Placental pericyte (primary cell): ENCODE results near the gene PLEKHG2. TPM values are rescaled to one million over a fixed set of nuclear protein-coding genes. Genes with fewer than 3 reads are reported as not detected.

Source experiments
- small RNA-seq: library from RNA; depleted of rRNA; stranded (forward); fragments of <200 nt; gene quantifications from one replicate; pipeline ENCODE3, GENCODE V24; 2012; ENCODE audit warnings: low replicate concordance
- total RNA-seq: library from RNA; depleted of rRNA; stranded (reverse); fragments of >200 nt; gene quantifications from 2 replicates; pipeline ENCODE4 v1.2.3, GENCODE V29; 2012

PLEKHG2 gene
- total RNA-seq: 12.5 and 35.9 TPM in 2 replicates

GRCh38 chr19:39412100-39412866 lies at the start of gene PLEKHG2:
Gene PLEKHG2, plus strand, starts transcription at chr19:39412669. Its CDS starts 1,418 bp downstream, at chr19:39414087.

DNA sequence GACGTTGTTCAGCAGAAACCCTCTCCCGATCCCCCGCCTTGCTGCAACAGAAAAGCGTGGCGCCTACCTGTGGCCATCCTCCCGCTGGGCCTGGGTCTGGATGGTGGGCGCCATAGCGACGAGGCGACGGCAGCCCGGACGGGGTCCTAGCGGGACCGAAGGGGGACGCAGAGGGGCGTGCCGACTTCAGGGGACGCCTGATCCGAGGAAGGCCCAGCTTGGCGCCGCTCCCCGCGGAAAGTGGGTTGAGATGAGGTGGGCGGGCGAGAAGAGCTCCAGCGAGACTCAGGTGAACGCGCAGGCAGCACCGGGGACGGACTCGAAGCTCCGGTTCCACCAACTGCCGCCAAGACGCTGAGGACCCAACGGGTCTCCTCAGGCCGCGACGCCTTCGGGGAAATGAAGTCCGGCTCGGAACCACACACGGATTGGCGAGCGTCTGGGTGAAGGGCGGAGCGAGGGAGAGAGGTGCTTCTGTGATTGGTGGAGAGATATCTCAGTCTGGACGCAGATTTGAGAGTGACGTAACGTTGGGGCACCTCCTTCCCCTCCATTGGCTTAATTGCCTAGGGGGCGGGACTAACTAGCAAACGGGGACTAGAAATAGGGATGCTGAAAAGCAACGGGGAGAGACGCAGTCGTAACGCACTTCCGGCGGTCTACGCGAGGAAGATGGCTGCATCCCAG lies 21.6 kb upstream of the PLEKHG2 start, which contains the start of the genes MED29 and PAF1:
Gene MED29 (plus strand): TSS at position 628 of the 687 bp plus-strand sequence. CDS start 45 bp downstream, at position 673.
Gene PAF1 (minus strand): TSS at position 356 of the 687 bp plus-strand sequence. CDS start 242 bp downstream, at position 114.

GRCh38 chr19:39406656-39407409 lies 5.6 kb upstream of the PLEKHG2 start, which contains the start of gene ZFP36:
Gene ZFP36, plus strand, starts transcription at chr19:39406847. Its CDS starts 58 bp downstream, at chr19:39406905.

DNA sequence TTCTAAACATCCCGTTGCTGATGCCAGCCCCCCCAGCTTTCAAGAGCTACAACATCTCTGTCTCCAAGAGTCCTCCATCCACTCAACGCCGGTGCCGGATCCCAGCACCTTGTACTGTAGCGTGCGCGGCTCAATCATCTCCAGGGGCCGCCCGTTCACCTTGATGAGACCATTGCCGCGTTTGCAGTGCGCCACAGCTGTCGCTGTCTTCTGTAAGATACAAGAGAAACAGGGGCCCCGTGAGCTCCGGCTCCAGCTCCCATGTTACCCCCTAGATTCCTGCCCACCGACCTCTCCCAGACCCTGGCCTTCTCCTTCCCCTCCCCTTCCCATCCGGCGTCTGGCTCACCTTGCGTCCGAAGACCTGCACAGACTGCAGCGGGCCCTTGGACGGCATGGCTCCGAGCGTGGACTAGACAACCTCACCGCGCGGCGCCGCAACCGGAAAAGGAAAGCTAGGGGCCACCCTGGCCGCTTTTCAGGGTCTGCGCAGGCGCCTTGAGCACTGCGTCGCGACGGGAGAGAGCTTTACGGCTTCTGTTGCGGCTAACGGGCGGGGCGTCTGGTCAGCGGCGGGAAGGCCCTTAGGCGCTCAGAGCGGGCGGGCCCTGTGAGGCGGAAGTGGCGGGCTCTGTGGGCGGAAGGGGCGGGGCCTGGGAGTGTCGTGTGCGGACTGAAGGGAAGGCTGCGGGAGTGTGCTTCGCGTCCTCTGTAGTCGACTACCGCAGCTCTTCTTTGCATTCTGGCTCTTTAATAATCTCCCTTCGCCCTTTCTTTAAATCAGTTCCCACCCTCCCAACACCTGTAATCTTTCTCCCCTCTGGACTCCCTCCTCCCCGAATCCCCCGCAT lies 23.3 kb downstream of the PLEKHG2 start, which contains the start of gene RPS16:
Gene RPS16 (minus strand): TSS at position 451 of the 851 bp plus-strand sequence. CDS start 54 bp downstream, at position 397.

DNA sequence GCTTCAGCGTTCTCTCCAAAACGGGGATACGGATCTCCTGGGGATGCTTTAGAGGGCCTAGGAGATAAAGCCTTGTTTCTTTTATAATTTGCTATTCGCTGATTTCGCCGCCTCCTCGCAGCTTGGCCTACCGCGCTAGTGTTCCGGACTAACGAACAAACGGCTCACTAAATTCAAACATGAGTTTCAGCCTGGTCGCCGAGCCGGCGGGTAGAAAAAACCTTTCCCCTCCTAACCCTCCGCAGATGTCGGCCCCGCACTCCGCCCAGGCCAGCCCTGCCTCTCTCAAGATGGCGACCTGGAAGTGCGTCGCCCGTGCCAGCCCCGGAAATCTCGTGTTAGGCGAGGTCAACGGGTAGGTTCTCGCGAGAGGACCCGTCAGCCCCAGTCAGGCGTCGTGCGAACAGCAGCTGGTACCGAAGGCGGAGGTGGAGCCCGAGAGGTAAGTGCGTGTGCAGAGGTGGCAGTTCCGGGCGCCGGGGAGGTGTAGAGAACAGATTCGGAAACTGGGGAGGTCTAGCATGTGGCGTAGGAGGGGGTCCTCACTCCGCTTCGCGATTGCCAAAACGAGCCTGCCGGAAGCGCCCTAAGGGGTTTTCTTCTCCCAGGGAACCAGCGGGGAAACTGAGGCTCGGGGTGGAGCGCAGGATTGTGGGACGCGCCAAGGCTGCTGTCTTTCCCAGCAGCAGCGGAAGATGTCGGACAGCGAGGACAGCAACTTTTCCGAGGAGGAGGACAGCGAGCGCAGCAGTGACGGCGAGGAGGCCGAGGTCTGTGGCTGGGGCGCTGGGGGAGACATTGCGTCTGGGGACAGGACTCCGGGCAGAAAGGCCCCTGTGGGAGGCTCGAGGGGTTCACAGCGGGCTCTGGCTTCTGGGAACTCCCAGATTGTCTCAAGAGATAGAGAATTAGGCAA lies 33.0 kb downstream of the PLEKHG2 start, which contains the start of gene SUPT5H:
Gene SUPT5H (plus strand): TSS at position 387 of the 916 bp plus-strand sequence. CDS start 309 bp downstream, at position 696.

Small RNAs within 50 kb of the gene (small RNA-seq; reads per million reads assigned to genes)
- not detected for gene MIR4530
- gene RN7SL566P: not detected

Other genes starting within 250 kb of the PLEKHG2 start
- not detected in 2 replicates for gene NCCRP1, start 215.7 kb upstream of the PLEKHG2 start, total RNA-seq
- not detected in 2 replicates for gene SYCN, start 208.4 kb upstream of the PLEKHG2 start, total RNA-seq
- not detected in 2 replicates for gene IFNL3, start 167.7 kb upstream of the PLEKHG2 start, total RNA-seq
- gene IFNL4, start 163.8 kb upstream of the PLEKHG2 start, total RNA-seq: not detected in 2 replicates
- not detected in 2 replicates for gene IFNL2, start 144.3 kb upstream of the PLEKHG2 start, total RNA-seq
- not detected in 2 replicates for gene IFNL1, start 116.3 kb upstream of the PLEKHG2 start, total RNA-seq
- gene LRFN1, start 91.8 kb upstream of the PLEKHG2 start, total RNA-seq: under 0.01 TPM in 1 of 2 replicates, not detected in the other
- 1.4 TPM in 1 of 2 replicates, not detected in the other for gene GMFG, start 76.6 kb upstream of the PLEKHG2 start, total RNA-seq
- gene SAMD4B, start 70.2 kb upstream of the PLEKHG2 start, total RNA-seq: 67.8 and 80.2 TPM in 2 replicates
- gene PAF1, start 21.6 kb upstream of the PLEKHG2 start, total RNA-seq: 35.0 and 38.4 TPM in 2 replicates
- 21.0 and 25.1 TPM in 2 replicates for gene MED29, start 21.3 kb upstream of the PLEKHG2 start, total RNA-seq
- gene ZFP36, start 5.8 kb upstream of the PLEKHG2 start, total RNA-seq: 4.6 and 6.4 TPM in 2 replicates
- 117 and 211 TPM in 2 replicates for gene RPS16, start 23.3 kb downstream of the PLEKHG2 start, total RNA-seq
- gene SUPT5H, start 32.9 kb downstream of the PLEKHG2 start, total RNA-seq: 97.6 and 122 TPM in 2 replicates
- gene TIMM50, start 68.2 kb downstream of the PLEKHG2 start, total RNA-seq: 43.1 and 65.0 TPM in 2 replicates
- 0.43 TPM in 1 of 2 replicates, not detected in the other for gene DLL3, start 86.3 kb downstream of the PLEKHG2 start, total RNA-seq
- gene SELENOV, start 102.5 kb downstream of the PLEKHG2 start, total RNA-seq: not detected in 2 replicates
- 1.8 and 4.6 TPM in 2 replicates for gene EID2B, start 120.2 kb downstream of the PLEKHG2 start, total RNA-seq
- 3.9 and 12.2 TPM in 2 replicates for gene EID2, start 127.5 kb downstream of the PLEKHG2 start, total RNA-seq
- gene LGALS13, start 189.9 kb downstream of the PLEKHG2 start, total RNA-seq: not detected in 2 replicates
- gene LGALS16, start 243.2 kb downstream of the PLEKHG2 start, total RNA-seq: not detected in 2 replicates